H54 (cell line): ENCODE results near the gene STPG4.
A peak's percentile ranks its signal among the peaks of the same experiment; 100 is the strongest.

Experiments
- DNase-seq: peaks from one replicate; pipeline ENCODE4 v3.0.0; 2011; ENCODE audit warnings: low spot score, mixed read lengths; ENCODE audit not compliant: insufficient read length
- FAIRE-seq: peaks from 3 replicates; lab custom pipeline; 2011; peaks lifted over from hg19 to GRCh38; lab: Jason Lieb, UNC
- POLR2A ChIP-seq: IDR thresholded peaks from 2 replicates; pipeline ENCODE4 v1.6.1; 2011; ENCODE audit warnings: low read depth, mild to moderate bottlenecking, low read length

STPG4 gene

GRCh38 chr2:47079515-47080412, 75.3 kb downstream of the STPG4 start:
- no peak for FAIRE-seq
- no peak for TF ChIP-seq POLR2A
- no peak for DNase-seq

DNA sequence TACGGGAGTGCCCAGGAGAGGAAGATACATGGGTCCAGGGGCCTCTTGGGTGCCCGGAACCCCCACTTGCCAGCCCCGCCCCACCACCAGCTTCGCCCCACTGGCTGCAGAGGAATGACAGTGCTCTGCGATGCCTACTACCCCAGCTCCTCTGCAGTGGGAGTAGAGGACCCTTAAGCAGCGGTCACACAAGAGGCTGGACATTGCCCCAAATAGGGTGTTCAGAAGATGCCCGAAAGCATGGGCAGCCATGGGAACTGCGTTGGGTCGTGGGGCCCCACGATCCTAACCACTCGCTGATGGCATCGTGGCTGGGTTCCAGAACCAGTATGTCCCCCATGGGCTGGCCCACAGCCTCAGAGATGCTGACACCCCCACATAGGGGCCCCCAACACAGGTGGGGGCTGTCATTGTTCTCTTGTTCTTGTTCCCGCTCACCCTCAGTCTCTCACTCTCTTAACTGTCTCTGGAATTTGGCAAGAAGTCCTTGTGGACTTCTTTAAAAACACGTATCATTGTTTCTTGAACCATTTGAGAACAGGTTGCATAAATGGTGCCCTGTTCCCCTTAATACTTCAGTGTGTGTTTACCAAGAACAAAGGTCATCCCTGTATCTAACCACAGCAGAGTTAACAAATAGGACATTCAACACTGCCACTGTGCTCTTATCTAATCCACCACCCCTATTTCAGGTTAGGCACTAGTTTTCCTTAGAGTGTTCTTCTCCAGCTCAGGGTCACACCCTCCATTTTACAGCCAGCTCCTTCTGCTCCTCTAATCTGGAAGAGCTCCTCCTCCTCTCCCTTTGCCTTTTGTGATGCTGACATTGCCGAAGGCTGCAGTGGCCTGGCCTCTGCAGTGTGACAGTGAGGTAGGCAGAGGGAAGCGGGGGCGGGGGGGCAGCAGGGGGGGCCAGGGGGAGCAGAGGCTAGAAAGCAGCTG, 76.3 kb downstream of the STPG4 start:
- no peak for FAIRE-seq
- DNase-seq = no peak
- TF ChIP-seq POLR2A = no peak

GRCh38 chr2:47077442-47078117, 77.5 kb downstream of the STPG4 start:
- DNase-seq = no peak
- FAIRE-seq = no peak
- TF ChIP-seq POLR2A = no peak

DNA sequence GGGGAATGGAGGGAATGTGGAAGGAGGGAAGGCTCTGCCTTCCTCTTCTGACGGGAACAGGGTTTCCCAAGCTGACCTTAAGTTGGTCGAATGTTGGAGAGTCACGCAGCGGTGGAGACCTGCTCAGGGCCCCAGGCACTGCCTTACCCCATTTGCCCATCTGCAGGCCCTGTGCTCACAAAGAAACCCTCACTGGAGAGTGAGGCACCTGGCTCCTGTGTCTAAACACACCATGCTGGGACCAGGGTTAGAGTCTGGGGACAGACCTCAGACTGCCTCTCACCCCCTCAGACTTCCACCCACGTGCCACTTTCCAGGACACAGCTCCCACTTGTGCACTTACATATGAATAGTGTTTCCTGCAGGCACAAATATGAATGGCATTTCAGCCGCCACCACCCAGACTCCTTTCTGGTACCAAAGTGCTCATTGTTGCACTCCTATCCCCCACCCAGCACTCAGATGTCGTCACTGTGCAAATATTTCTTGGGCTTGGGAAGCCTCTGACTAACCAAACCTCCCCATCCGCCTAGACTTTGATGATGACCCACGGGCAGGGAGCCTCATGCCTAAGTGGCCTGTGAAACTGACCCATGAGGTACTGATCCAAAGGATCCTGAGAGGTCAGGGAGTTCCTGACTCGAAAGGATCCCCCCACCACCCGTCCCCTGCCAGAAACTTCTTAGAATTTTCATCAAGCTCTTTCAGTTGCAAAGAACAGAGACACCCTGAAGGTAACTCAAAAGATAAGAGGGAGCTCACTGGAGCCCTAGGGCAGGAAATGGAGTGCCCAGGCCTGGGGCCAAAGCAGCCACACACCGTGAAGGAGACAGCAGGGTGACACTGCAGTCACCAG, 78.3 kb downstream of the STPG4 start:
- FAIRE-seq = peak; percentile 87
- peak; percentile 97 for DNase-seq
- 0 out of 2 replicates have a peak, but pooled peaks have one; percentile 8 for TF ChIP-seq POLR2A

GRCh38 chr2:47076126-47076506, 79.0 kb downstream of the STPG4 start:
- FAIRE-seq (no peak), DNase-seq (no peak)
- 0 out of 2 replicates have a peak, but pooled peaks have one; percentile 10 for TF ChIP-seq POLR2A

DNA sequence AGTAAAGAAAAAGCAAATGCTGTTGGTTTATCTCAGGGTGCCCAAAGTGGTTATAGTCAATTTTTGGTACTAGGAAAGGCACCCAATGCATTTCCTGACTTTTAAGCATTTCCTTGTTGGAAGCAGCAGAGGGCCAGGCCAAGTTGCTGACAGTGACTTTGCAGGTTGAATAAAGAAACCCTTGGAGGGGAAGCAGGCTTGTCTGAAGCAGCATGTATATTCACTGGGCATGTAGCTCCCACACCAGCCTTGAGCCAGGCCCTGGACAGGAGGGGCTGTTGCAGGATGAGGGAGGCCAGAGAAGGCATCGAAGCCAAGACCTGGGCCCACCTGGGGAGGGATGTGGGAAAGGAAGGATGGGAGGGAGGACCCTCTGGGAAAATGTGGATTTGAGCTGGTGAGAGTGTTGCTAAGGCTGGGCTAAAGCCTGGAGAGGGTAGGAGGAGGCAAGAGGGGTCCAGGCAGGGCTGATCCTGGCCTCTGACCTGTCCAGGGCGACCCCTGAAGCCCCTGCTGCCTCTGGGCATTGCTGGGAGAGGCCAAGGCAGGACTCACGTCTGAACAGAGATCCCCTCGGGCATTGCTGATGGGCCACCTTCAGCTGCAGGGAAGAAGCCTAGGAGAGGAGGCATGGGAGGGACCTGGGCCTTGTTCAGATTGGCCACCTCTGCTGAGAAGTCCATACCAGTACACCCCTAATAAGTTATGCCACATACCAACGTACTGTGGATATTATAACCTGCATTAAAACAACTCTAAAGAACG, 79.6 kb downstream of the STPG4 start:
- DNase-seq (no peak), FAIRE-seq (no peak)
- TF ChIP-seq POLR2A = no peak

GRCh38 chr2:47074691-47075090, 80.4 kb downstream of the STPG4 start:
- DNase-seq = no peak
- FAIRE-seq = no peak
- no peak for TF ChIP-seq POLR2A

DNA sequence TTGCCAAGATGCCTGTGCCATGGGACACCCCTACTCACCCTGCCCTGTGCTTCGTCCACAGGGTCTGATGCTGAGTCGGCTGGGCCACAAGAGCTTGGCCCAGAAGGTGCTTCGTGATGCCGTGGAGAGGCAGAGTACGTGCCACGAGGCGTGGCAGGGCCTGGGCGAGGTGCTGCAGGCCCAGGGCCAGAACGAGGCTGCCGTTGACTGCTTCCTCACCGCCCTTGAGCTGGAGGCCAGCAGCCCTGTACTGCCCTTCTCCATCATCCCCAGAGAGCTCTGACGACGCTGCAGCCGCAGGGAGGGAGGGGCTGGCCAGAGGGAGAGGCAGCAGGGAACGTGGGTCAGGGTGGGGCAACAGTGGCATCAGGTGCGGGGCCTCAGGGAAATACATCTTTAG, 81.5 kb downstream of the STPG4 start:
- FAIRE-seq (no peak), DNase-seq (no peak)
- no peak for TF ChIP-seq POLR2A

DNA sequence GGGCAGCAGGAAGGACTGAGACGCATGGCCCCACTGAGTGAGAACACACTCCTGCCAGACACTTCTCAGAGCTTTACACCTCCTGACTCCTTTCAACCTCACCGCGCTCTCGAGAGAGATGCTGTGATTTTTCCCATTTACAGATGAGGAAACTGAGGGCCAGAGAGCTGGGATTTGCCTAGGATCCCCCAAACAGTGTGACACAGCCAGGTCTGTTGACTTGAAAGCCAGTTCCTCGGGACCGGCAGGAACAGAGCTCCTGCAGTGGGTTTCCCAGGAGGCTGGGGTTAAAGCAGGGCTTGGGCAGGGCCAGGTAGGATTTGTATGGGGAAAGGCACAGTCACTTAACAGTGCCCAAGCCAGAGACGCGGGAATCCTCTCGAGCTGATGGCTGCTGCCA, 81.9 kb downstream of the STPG4 start:
- no peak for FAIRE-seq
- TF ChIP-seq POLR2A = no peak
- DNase-seq = no peak

DNA sequence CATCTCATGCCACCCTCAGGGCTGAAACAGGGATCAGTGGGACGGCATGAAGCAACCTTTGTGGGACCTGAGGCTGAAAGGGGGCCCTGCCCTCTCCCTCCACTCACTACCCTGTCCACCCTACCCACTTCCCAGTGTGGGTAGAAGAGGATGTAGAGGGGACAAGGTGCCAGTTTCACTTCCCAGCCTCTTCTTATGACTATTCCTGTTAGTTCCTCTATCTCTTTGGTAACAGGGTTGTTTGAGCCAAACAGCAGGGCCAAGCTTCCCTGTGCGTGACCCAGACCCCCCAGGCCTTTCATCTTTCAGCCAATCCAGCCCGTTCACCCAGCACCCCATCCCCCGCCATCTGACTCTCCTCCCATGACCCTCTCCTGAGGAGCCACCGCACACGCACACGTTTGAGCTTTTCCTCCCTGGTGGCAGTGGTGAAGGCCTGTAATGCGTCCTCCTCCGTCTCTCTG, 82.3 kb downstream of the STPG4 start:
- TF ChIP-seq POLR2A = no peak
- no peak for FAIRE-seq
- no peak for DNase-seq

DNA sequence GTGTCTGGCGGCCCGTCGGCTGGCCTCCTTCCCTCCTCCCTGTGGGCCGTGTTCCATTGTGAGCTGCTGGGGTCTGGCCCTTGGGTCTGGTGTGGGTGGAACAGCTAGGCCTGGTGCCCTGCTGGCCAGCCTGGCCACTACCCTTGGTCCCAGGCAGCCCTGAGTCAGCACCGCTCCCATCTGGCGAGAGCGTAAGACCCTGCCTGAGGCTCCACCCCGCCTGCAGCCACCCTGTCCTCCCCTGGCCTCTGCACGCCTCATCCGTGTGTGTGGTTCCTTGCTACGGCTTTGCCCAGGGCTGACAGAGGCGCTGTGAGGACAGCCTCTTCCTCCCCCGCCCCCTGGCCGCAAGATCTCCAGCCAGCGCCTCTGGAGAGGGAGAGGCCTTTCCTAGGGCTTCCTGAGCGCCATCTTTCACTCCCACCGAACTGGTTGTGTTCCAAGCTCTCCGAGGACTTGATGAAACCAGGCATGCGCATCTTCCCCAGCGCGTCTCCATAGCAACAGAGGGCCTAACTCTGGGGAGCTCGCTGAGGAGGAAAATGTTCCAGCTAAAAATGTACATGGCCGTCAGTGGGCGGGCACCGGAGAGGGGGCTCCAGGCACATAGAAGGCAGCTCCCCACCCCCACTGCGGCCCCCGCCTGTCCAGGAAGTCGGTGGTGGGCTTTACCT, 83.0 kb downstream of the STPG4 start:
- peak; percentile 54 for TF ChIP-seq POLR2A
- no peak for DNase-seq

More for the DNA sequence above, 83.0 kb downstream of the STPG4 start:
- no peak for FAIRE-seq
